ENCODE results near the gene UMPS.

Gene UMPS

DNA sequence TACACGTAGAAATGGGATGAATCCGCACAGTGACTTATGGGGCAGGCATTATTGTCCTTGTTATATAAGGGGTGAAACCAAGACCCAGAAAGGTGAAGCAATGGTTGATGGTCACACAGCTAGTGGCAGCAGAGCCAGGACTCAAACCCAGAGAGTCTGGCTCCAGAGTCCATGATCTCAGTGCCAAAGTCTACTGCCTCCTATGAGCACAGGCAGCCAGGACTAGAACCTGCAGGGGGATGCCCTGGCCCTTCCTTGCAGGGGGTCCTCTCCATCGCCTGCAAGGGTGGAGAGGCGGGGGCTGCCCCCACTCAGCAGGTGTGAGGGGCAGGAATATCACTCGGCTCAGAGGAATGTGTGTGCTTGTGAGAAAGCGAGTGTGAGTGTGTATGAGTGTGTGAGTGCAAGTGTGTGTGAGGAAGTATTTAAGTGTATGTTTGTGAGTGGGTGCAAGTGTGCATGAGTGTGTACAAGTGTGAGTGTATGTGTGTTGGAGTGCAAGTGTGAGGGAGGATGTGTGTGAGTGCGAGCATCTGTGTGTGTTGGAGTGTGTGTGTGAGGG is 44.7 kb downstream of the UMPS start:
- intact Hi-C loops (cut with DNase I; ENCODE audit: low total_unique reads), result loop anchor here (5.0 kb wide), 1 partner anchor 112 kb away; the partner anchor contains the start of gene ITGB5
- no peak overlapping the region for H3K4me3 ChIP-seq
- peaks cover 0 to 100% (median 82%) of the 10 kb centered on the region in 4 donors for H3K4me1 ChIP-seq
- TF ChIP-seq, protein P1, sequence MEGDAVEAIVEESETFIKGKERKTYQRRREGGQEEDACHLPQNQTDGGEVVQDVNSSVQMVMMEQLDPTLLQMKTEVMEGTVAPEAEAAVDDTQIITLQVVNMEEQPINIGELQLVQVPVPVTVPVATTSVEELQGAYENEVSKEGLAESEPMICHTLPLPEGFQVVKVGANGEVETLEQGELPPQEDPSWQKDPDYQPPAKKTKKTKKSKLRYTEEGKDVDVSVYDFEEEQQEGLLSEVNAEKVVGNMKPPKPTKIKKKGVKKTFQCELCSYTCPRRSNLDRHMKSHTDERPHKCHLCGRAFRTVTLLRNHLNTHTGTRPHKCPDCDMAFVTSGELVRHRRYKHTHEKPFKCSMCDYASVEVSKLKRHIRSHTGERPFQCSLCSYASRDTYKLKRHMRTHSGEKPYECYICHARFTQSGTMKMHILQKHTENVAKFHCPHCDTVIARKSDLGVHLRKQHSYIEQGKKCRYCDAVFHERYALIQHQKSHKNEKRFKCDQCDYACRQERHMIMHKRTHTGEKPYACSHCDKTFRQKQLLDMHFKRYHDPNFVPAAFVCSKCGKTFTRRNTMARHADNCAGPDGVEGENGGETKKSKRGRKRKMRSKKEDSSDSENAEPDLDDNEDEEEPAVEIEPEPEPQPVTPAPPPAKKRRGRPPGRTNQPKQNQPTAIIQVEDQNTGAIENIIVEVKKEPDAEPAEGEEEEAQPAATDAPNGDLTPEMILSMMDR (IDR thresholded peaks at IDR 0.05), result no peak
- no peaks in the 10 kb centered on the region for H3K27me3 ChIP-seq
- H3K27ac ChIP-seq, result peak overlapping the region; percentile 46 to 93
- peak in 1 of 2 donors; percentile 13 for DNase-seq
- peaks cover 0 to 6% (median 0%) of the 10 kb centered on the region in 3 donors for H3K36me3 ChIP-seq
- no peaks in the 10 kb centered on the region for H3K9me3 ChIP-seq

DNA sequence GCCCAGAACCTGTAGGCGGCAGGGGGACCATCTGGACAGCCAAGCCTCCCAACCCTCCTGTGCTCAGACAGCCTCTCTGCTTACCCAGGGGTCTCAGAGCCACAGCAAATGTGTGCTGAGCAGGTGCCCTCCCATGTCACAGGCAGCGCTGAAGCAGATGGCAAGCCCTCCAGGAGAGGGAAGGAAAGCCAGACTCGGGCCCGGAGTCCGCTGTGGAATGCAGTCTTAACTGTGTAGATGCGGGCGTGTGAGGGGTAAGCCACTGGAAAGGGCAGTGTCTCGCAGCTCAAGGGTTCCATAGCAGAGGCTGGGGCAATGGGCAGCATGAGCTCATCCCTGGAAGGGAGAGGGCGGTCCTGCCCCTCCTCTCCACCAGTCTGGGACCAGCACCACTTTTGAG is 45.6 kb downstream of the UMPS start:
- Histone ChIP-seq H3K27ac (peak overlapping the region; percentile 46 to 93), H3K4me1 (peaks cover 0 to 100% (median 81%) of the 10 kb centered on the region in 4 donors)
- intact Hi-C loops (cut with DNase I; ENCODE audit: low total_unique reads), result loop anchor here (5.0 kb wide), 1 partner anchor 111 kb away; the partner anchor contains the start of gene ITGB5

DNA sequence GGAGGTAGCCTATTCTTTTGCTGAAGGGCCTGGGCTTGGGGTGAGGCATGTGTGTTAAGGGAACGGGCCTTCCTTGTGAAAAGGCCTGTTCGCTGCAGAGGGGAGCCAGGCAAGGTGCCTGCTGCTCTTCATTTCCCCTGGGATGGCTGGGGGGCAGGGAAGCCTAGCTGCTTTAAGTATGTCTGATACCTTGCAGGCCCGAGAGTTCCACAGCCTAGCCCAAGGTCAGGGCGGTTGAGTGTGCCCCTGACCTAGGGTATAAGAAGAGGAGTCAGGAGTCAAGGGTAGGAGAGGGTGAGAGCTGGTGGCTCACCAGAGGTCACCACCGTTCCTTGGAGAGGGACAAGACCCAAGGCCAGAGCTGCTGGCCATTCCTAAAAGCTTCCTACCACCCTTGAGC is 46.6 kb downstream of the UMPS start:
- Histone ChIP-seq H3K9me3 (no peaks in the 10 kb centered on the region), H3K36me3 (peaks cover 0 to 6% (median 0%) of the 10 kb centered on the region in 3 donors), H3K4me1 (peaks cover 0 to 100% (median 85%) of the 10 kb centered on the region in 4 donors), H3K27me3 (no peaks in the 10 kb centered on the region), H3K27ac (peak overlapping the region; percentile 49 to 93), H3K4me3 (no peak overlapping the region)
- intact Hi-C loops (cut with DNase I; ENCODE audit: low total_unique reads), result loop anchor here (5.0 kb wide), 1 partner anchor 110 kb away; the partner anchor contains the start of gene ITGB5
- DNase-seq, result no peak
- TF ChIP-seq, protein P1 (IDR thresholded peaks at IDR 0.05), result no peak

More for the DNA sequence above, 45.6 kb downstream of the UMPS start:
- TF ChIP-seq, protein P1 (IDR thresholded peaks at IDR 0.05), result no peak
- Histone ChIP-seq H3K36me3 (peaks cover 0 to 6% (median 0%) of the 10 kb centered on the region in 3 donors), H3K9me3 (no peaks in the 10 kb centered on the region), H3K27me3 (no peaks in the 10 kb centered on the region), H3K4me3 (no peak overlapping the region)
- no peak for DNase-seq

DNA sequence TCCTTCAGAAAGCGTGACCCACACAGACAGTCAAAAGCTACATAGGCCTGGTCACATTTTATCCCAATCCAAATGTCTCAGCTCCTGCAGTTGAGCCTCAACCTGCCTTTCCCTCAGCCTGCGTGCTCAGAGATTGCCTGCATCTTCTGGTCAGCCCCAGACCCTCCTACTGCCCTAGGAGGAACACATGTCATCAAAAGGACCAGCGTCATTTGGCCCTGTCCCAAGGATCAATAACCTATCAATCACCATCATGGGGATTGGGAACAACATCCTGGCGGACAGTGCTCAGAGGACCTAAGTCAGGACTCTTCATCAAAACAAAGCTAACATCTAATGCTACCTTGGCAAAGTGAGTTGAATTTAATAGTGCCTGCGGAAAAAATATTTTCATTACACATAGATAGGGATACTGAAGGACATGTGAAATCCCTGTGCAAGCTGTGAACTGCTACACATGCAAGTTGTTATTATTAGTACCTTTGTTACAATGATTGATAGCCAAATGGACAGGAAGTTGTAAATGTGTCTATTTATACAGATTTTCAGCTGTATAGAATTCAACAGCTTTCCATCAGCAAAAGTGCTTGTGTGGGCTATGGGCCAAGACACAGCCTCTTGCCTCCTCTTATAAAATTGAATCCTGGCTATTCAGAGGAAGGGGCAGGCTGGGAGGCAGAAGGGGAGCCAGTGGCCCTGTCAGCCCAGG is 47.7 kb downstream of the UMPS start:
- intact Hi-C loops (cut with DNase I; ENCODE audit: low total_unique reads), result loop anchor here (5.0 kb wide), 1 partner anchor 109 kb away; the partner anchor contains the start of gene ITGB5
- DNase-seq, result peak in 1 of 2 donors; percentile 56
- Histone ChIP-seq H3K27me3 (no peaks in the 10 kb centered on the region), H3K4me1 (peaks cover 0 to 97% (median 81%) of the 10 kb centered on the region in 4 donors), H3K36me3 (peaks cover 0 to 6% (median 0%) of the 10 kb centered on the region in 3 donors), H3K4me3 (no peak overlapping the region), H3K27ac (peak overlapping the region; percentile 93 to 96), H3K9me3 (no peaks in the 10 kb centered on the region)
- TF ChIP-seq, protein P1 (IDR thresholded peaks at IDR 0.05), result no peak

DNA sequence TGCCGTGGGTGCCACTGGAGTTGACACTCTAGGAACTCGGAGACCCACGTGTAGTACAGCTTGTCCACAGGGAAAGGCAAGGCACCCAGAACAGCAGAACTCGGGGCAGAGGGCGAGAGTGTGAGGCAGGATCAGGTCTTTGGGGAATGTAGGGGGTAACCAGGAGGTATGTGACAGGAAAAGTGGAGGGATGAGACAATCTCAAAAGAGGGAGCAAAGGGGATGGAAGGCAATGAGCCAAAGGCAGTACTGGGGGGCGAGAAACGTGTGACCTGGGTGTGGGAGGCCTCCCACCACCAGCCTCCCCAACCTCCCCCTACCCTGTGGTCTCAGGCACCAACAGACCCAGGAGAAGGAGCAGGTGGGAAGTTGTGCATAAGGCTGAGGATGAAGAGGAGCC is 48.9 kb downstream of the UMPS start:
- TF ChIP-seq, protein P1 (IDR thresholded peaks at IDR 0.05), result no peak
- intact Hi-C loops (cut with DNase I; ENCODE audit: low total_unique reads), result loop anchor here (5.0 kb wide), 1 partner anchor 108 kb away; the partner anchor contains the start of gene ITGB5
- Histone ChIP-seq H3K27me3 (no peaks in the 10 kb centered on the region), H3K4me3 (no peak overlapping the region), H3K27ac (peak overlapping the region; percentile 93 to 96), H3K9me3 (no peaks in the 10 kb centered on the region), H3K4me1 (peaks cover 0 to 90% (median 72%) of the 10 kb centered on the region in 4 donors), H3K36me3 (no peaks in the 10 kb centered on the region)
- DNase-seq, result no peak
